Neural cell (in vitro differentiated cells): Measurements from ENCODE around the gene PLEKHB2. TPM values are rescaled to one million over a fixed set of nuclear protein-coding genes. Genes with fewer than 3 reads are reported as not detected.
"Not testable (repeated sequence)": the region's sequence is repeated elsewhere in the genome, so short reads cannot be mapped to it uniquely, and the experiment has no call there.

Source experiments
- H2AFZ ChIP-seq: fragments of 200-600, 300-800 bp; sonication (generic), shearing (Covaris generic); 2 replicates; pipeline ENCODE4 v1.6.0; 2014; ENCODE audit warnings: low read depth, mild to moderate bottlenecking, antibody characterized with exemption, low read length, moderate library complexity
- H3F3A ChIP-seq: fragments of 200-600 bp; shearing (Covaris generic); 2 replicates; pipeline ENCODE4 v1.6.1; 2016; ENCODE audit warnings: mild to moderate bottlenecking, moderate library complexity, mixed read lengths, antibody characterized with exemption, low read length; ENCODE audit not compliant: insufficient read depth, poor library complexity, severe bottlenecking
- H3K27ac ChIP-seq: fragments of 200-600, 300-800 bp; sonication (generic), shearing (Covaris generic); 2 replicates; pipeline ENCODE4 v1.5.1; 2014; ENCODE audit warnings: mild to moderate bottlenecking, low read length, moderate library complexity
- H3K27me3 ChIP-seq: fragments of 300-800, 200-600 bp; sonication (generic), shearing (Covaris generic); 2 replicates; pipeline ENCODE4 v1.6.0; 2014; ENCODE audit warnings: mild to moderate bottlenecking, low read depth, low read length, moderate library complexity; ENCODE audit not compliant: insufficient read depth
- H3K36me3 ChIP-seq: fragments of 300-800, 200-600 bp; sonication (generic), shearing (Covaris generic); 2 replicates; pipeline ENCODE4 v1.5.1; 2014; ENCODE audit warnings: mild to moderate bottlenecking, antibody characterized with exemption, low read length, moderate library complexity; ENCODE audit not compliant: insufficient read depth
- H3K4me2 ChIP-seq: fragments of 300-800, 200-600 bp; sonication (generic), shearing (Covaris generic); 2 replicates; pipeline ENCODE4 v1.6.0; 2014; ENCODE audit warnings: mild to moderate bottlenecking, low read length
- H3K4me3 ChIP-seq: fragments of 300-800, 200-600 bp; sonication (generic), shearing (Covaris generic); 2 replicates; pipeline ENCODE4 v1.5.1; 2014; ENCODE audit warnings: mild to moderate bottlenecking, low read length, moderate library complexity
- H3K79me2 ChIP-seq: fragments of 200-600 bp; shearing (Covaris generic); replicated peaks from 2 replicates; pipeline ENCODE4 v1.6.0; 2014; ENCODE audit warnings: mild to moderate bottlenecking, low read length, moderate library complexity; ENCODE audit not compliant: insufficient read depth
- H3K9ac ChIP-seq: fragments of 300-800, 200-600 bp; sonication (generic), shearing (Covaris generic); 2 replicates; pipeline ENCODE4 v1.6.1; 2016; ENCODE audit warnings: mild to moderate bottlenecking, low read length, mixed read lengths
- H3K9me2 ChIP-seq: fragments of 200-600 bp; shearing (Covaris generic); 2 replicates; pipeline ENCODE4 v1.6.1; 2016; ENCODE audit warnings: mild to moderate bottlenecking, low read length, mixed read lengths; ENCODE audit not compliant: insufficient read depth
- H3K9me3 ChIP-seq: fragments of 200-600, 300-800 bp; sonication (generic), shearing (Covaris generic); 2 replicates; pipeline ENCODE4 v1.6.1; 2016; ENCODE audit warnings: mild to moderate bottlenecking, mixed run types, low read length, moderate library complexity, mixed read lengths
- H4K20me1 ChIP-seq: fragments of 200-600 bp; shearing (Covaris generic); 2 replicates; pipeline ENCODE4 v1.6.1; 2016; ENCODE audit warnings: mild to moderate bottlenecking, mixed run types; ENCODE audit not compliant: insufficient read depth
- EP300 ChIP-seq: fragments of 450-650 bp; conservative IDR thresholded peaks from 2 replicates; pipeline ENCODE4 v1.6.1; 2014; ENCODE audit warnings: antibody characterized with exemption, mild to moderate bottlenecking, moderate library complexity; ENCODE audit not compliant: poor library complexity, severe bottlenecking
- EZH2 ChIP-seq: fragments of 200-600, 300-800 bp; shearing (Covaris generic), sonication (generic); IDR thresholded peaks from 2 replicates; pipeline ENCODE4 v1.6.1; 2014; ENCODE audit warnings: antibody characterized with exemption, low read length, borderline replicate concordance, mild to moderate bottlenecking; ENCODE audit not compliant: insufficient read depth, poor library complexity, severe bottlenecking
- MXI1 ChIP-seq: fragments of 450-650 bp; conservative IDR thresholded peaks from 2 replicates; pipeline ENCODE4 v1.6.1; 2014; ENCODE audit warnings: antibody characterized with exemption, mild to moderate bottlenecking; ENCODE audit not compliant: poor library complexity, severe bottlenecking
- POLR2AphosphoS5 ChIP-seq: IDR thresholded peaks from 2 replicates; pipeline ENCODE4 v1.6.1; 2012
- RAD21 ChIP-seq: fragments of 450-650 bp; conservative IDR thresholded peaks from 2 replicates; pipeline ENCODE4 v1.6.1; 2014; ENCODE audit warnings: antibody characterized with exemption, mild to moderate bottlenecking, moderate library complexity
- SMC3 ChIP-seq: fragments of 450-650 bp; conservative IDR thresholded peaks from 2 replicates; pipeline ENCODE4 v1.6.1; 2014; ENCODE audit warnings: antibody characterized with exemption, mild to moderate bottlenecking, moderate library complexity; ENCODE audit not compliant: poor library complexity
- TAF1 ChIP-seq: IDR thresholded peaks from 2 replicates; pipeline ENCODE4 v1.6.1; 2012; ENCODE audit warnings: low read depth
- polyA plus RNA-seq: library from polyadenylated mRNA; depleted of rRNA; stranded (reverse); fragments of >200 nt; gene quantifications from 2 replicates; pipeline ENCODE4 v1.2.3, GENCODE V29; 2014
- TF ChIP-seq, protein P1 (sequence below): IDR thresholded peaks from 2 replicates; pipeline ENCODE4 v1.6.1; 2012; ENCODE audit warnings: borderline replicate concordance
- TF ChIP-seq, protein P2 (sequence below): fragments of 450-650 bp; IDR thresholded peaks from 2 replicates; pipeline ENCODE4 v1.5.1; 2014; ENCODE audit warnings: antibody characterized with exemption, mild to moderate bottlenecking, moderate library complexity; ENCODE audit not compliant: poor library complexity, severe bottlenecking

The PLEKHB2 gene
- polyA plus RNA-seq, 1 donor from 2014 or later: 85.0 TPM

- Histone ChIP-seq H3K36me3 (no peaks in the 10 kb centered on the region), H3K9me3 (no peaks in the 10 kb centered on the region), H3K27me3 (no peaks in the 10 kb centered on the region), H3K27ac (no peak overlapping the region), H4K20me1 (peaks cover 4% of the 10 kb centered on the region), H3K4me2 (no peak overlapping the region), H3K9ac (no peak overlapping the region), H2AFZ (no peak overlapping the region), H3F3A (no peaks in the 10 kb centered on the region), H3K4me3 (no peak overlapping the region), H3K9me2 (no peaks in the 10 kb centered on the region), H3K79me2 (peaks cover 47% of the 10 kb centered on the region)
- no peak for TF ChIP-seq EP300
- TF ChIP-seq, protein P1, sequence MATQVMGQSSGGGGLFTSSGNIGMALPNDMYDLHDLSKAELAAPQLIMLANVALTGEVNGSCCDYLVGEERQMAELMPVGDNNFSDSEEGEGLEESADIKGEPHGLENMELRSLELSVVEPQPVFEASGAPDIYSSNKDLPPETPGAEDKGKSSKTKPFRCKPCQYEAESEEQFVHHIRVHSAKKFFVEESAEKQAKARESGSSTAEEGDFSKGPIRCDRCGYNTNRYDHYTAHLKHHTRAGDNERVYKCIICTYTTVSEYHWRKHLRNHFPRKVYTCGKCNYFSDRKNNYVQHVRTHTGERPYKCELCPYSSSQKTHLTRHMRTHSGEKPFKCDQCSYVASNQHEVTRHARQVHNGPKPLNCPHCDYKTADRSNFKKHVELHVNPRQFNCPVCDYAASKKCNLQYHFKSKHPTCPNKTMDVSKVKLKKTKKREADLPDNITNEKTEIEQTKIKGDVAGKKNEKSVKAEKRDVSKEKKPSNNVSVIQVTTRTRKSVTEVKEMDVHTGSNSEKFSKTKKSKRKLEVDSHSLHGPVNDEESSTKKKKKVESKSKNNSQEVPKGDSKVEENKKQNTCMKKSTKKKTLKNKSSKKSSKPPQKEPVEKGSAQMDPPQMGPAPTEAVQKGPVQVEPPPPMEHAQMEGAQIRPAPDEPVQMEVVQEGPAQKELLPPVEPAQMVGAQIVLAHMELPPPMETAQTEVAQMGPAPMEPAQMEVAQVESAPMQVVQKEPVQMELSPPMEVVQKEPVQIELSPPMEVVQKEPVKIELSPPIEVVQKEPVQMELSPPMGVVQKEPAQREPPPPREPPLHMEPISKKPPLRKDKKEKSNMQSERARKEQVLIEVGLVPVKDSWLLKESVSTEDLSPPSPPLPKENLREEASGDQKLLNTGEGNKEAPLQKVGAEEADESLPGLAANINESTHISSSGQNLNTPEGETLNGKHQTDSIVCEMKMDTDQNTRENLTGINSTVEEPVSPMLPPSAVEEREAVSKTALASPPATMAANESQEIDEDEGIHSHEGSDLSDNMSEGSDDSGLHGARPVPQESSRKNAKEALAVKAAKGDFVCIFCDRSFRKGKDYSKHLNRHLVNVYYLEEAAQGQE: no peak
- TF ChIP-seq, protein P2, sequence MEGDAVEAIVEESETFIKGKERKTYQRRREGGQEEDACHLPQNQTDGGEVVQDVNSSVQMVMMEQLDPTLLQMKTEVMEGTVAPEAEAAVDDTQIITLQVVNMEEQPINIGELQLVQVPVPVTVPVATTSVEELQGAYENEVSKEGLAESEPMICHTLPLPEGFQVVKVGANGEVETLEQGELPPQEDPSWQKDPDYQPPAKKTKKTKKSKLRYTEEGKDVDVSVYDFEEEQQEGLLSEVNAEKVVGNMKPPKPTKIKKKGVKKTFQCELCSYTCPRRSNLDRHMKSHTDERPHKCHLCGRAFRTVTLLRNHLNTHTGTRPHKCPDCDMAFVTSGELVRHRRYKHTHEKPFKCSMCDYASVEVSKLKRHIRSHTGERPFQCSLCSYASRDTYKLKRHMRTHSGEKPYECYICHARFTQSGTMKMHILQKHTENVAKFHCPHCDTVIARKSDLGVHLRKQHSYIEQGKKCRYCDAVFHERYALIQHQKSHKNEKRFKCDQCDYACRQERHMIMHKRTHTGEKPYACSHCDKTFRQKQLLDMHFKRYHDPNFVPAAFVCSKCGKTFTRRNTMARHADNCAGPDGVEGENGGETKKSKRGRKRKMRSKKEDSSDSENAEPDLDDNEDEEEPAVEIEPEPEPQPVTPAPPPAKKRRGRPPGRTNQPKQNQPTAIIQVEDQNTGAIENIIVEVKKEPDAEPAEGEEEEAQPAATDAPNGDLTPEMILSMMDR: no peak
- TF ChIP-seq POLR2AphosphoS5: no peak
- TF ChIP-seq MXI1: no peak
- no peak for TF ChIP-seq EZH2
- no peak for TF ChIP-seq RAD21
- TF ChIP-seq TAF1: no peak
- no peak for TF ChIP-seq SMC3
Observed at GRCh38 chr2:131077182-131077846, 27.8 kb upstream of the PLEKHB2 start.

DNA sequence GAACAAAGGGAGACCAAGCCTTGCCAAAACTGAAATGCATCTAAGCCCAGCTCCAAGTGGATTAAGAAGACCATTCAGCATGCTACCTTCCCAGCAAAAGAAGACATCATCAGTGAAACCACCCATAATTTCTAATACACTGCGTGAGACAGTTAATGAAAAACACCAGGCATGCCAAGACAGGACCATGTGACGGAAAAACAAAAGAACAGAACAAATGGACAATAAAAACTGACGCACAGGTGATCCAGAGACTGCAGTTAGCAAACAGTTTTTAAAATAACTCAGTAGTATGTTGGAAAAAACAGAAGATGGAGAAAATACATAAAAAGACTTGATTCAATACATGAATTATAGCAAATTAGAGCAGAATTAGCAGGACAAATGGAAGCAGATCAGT, 27.2 kb upstream of the PLEKHB2 start:
- no peaks in the 10 kb centered on the region for H3K9me2 ChIP-seq
- no peak overlapping the region for H2AFZ ChIP-seq
- H3K27ac ChIP-seq: no peak overlapping the region
- H3K9me3 ChIP-seq: no peaks in the 10 kb centered on the region
- H3K36me3 ChIP-seq: no peaks in the 10 kb centered on the region
- H3F3A ChIP-seq: no peaks in the 10 kb centered on the region
- H3K79me2 ChIP-seq: peaks cover 53% of the 10 kb centered on the region
- H3K9ac ChIP-seq: no peak overlapping the region
- no peak overlapping the region for H3K4me3 ChIP-seq
- peaks cover 4% of the 10 kb centered on the region for H4K20me1 ChIP-seq
- no peak overlapping the region for H3K4me2 ChIP-seq
- H3K27me3 ChIP-seq: no peaks in the 10 kb centered on the region
- no peak for TF ChIP-seq TAF1
- TF ChIP-seq POLR2AphosphoS5: no peak
- TF ChIP-seq, protein P1: no peak
- TF ChIP-seq, protein P2: no peak
- TF ChIP-seq MXI1: no peak
- TF ChIP-seq RAD21: no peak
- no peak for TF ChIP-seq SMC3
- no peak for TF ChIP-seq EP300
- TF ChIP-seq EZH2: no peak

GRCh38 chr2:131079931-131080330, 25.2 kb upstream of the PLEKHB2 start:
- H4K20me1 ChIP-seq, H2AFZ ChIP-seq, H3K36me3 ChIP-seq, H3K9me3 ChIP-seq, H3K4me3 ChIP-seq, H3K27me3 ChIP-seq, H3K4me2 ChIP-seq, H3F3A ChIP-seq, H3K27ac ChIP-seq, H3K9ac ChIP-seq, H3K9me2 ChIP-seq: not testable (repeated sequence)
- peaks cover 60% of the 10 kb centered on the region for H3K79me2 ChIP-seq
